Measurements from ENCODE around the gene TIAM2. TPM values are rescaled to one million over a fixed set of nuclear protein-coding genes. Genes with fewer than 3 reads are reported as not detected.
A peak's percentile ranks its signal among the peaks of the same experiment; 100 is the strongest.

Gene TIAM2
- total and polyA plus RNA-seq, 2 experiments from 2014 or later, result 5.5 to 16.9 TPM

DNA sequence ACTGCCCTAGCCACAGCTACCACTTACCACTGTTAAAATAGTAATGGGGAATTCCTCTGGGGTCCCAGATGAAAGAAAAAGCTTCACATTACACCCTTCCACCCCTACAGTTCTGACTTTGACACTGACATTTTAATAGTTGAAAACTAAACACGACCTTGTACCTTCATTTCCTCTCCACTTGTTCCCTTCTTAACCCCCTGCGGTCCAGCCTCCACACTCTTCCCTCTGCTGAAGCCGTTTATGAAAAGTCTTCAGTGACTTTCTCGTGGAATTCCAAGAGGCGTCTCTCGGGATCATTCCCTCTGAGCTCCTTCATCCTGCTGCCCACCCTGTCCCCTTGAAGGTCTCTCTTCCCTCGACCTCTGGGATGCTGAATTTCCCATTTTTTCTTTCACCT lies 36.6 kb upstream of the TIAM2 start:
- Histone ChIP-seq H4K20me1 (ENCODE audit: insufficient read depth, poor library complexity, severe bottlenecking) (no peaks in the 10 kb centered on the region), H3K9me2 (replicated peaks; ENCODE audit: insufficient read depth) (no peaks in the 10 kb centered on the region), H3K4me3 (no peak overlapping the region), H2AFZ (no peak overlapping the region), H3K9me3 (ENCODE audit: low read depth) (no peaks in the 10 kb centered on the region), H3K27ac (no peak overlapping the region), H3K4me2 (no peak overlapping the region), H3K4me1 (ENCODE audit: insufficient read depth) (peaks cover 15% of the 10 kb centered on the region), H3K36me3 (replicated peaks; ENCODE audit: insufficient read depth, low read depth) (no peaks in the 10 kb centered on the region), H3K27me3 (no peaks in the 10 kb centered on the region), H3K79me2 (no peaks in the 10 kb centered on the region)
- WGBS (ENCODE audit: low lambda C conversion rate, missing lambda C conversion rate), result 80% methylated on average over 7 of the region's 7 CpGs
- no peak for TF ChIP-seq EZH2phosphoT487 (IDR thresholded peaks at IDR 0.05; ENCODE audit: low read depth, severe bottlenecking, unreplicated experiment)
- TF ChIP-seq, protein P1, sequence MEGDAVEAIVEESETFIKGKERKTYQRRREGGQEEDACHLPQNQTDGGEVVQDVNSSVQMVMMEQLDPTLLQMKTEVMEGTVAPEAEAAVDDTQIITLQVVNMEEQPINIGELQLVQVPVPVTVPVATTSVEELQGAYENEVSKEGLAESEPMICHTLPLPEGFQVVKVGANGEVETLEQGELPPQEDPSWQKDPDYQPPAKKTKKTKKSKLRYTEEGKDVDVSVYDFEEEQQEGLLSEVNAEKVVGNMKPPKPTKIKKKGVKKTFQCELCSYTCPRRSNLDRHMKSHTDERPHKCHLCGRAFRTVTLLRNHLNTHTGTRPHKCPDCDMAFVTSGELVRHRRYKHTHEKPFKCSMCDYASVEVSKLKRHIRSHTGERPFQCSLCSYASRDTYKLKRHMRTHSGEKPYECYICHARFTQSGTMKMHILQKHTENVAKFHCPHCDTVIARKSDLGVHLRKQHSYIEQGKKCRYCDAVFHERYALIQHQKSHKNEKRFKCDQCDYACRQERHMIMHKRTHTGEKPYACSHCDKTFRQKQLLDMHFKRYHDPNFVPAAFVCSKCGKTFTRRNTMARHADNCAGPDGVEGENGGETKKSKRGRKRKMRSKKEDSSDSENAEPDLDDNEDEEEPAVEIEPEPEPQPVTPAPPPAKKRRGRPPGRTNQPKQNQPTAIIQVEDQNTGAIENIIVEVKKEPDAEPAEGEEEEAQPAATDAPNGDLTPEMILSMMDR (IDR thresholded peaks at IDR 0.05; ENCODE audit: poor library complexity), result no peak
- TF ChIP-seq EZH2 (IDR thresholded peaks at IDR 0.05; ENCODE audit: borderline replicate concordance), result no peak
- no peak for DNase-seq (ENCODE audit: low spot score)

DNA sequence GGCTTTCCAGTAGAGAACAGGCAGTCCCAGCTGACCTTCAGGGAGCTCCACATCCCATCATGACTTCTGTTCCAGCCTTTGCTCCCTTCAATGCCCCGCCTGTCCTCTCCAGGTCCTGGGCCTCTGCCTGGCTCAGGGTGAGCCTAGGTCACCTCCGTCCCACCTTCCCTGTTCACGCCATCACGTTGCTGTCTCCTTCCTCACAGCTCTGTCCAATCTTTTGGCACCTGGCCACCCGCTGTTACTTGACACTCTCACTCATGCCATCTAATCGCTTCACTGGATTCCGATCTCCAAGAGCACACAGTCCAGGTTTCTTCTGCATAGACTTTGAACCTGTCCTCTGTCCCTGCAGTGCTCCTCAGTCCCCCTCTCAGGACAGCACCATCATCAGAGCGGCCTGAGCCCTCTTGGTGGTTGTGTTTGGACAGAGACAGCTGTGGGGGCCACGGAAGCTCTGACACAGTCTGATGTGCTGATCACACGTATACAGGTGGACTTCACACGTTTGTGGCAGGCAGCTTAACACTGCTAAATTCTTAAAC lies 34.7 kb upstream of the TIAM2 start:
- Histone ChIP-seq H3K4me2 (no peak overlapping the region), H3K9me2 (replicated peaks; ENCODE audit: insufficient read depth) (no peaks in the 10 kb centered on the region), H2AFZ (no peak overlapping the region), H3K79me2 (no peaks in the 10 kb centered on the region), H3K4me1 (ENCODE audit: insufficient read depth) (peaks cover 15% of the 10 kb centered on the region), H3K9me3 (ENCODE audit: low read depth) (no peaks in the 10 kb centered on the region), H3K27ac (peak overlapping the region; percentile 46), H3K4me3 (no peak overlapping the region), H3K36me3 (replicated peaks; ENCODE audit: insufficient read depth, low read depth) (no peaks in the 10 kb centered on the region), H3K27me3 (no peaks in the 10 kb centered on the region), H4K20me1 (ENCODE audit: insufficient read depth, poor library complexity, severe bottlenecking) (no peaks in the 10 kb centered on the region)
- DNase-seq (ENCODE audit: low spot score), result peak; percentile 55
- no peak for TF ChIP-seq EZH2phosphoT487 (IDR thresholded peaks at IDR 0.05; ENCODE audit: low read depth, severe bottlenecking, unreplicated experiment)
- TF ChIP-seq, protein P1 (IDR thresholded peaks at IDR 0.05; ENCODE audit: poor library complexity), result no peak
- TF ChIP-seq EZH2 (IDR thresholded peaks at IDR 0.05; ENCODE audit: borderline replicate concordance), result no peak
- 87% methylated on average over 11 of the region's 11 CpGs for WGBS (ENCODE audit: low lambda C conversion rate, missing lambda C conversion rate)

DNA sequence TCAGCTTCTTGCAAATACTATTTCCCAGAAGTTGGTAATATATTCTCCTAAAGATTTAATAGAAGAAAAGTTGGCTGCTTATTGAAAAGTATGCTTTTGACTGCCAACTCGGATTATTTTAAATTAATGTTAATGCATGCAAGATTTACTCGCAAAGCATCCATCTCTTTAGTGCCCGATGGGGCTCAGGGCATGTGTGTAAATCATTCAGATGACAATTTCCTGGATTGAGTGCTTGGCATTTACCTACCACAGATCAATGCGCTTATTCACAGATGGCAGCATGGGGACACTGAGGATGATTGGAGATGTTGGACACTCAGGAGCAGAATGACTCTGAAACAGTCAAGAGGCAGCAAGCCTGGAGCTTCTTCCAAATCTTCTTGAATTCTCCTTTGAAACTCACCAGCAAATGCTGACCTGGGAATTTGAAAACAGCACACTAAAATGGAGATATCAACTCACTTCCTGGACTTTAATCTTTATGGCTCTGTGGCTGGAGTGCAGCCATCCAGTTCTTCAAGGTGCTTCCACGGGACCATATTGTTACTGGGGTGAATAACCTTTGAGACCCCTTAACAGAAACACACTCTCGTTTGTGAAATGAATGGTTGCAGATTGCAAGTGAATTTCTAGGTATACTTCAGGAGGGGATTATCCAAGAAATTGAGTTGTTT lies 34.1 kb upstream of the TIAM2 start:
- H3K79me2 ChIP-seq, result no peaks in the 10 kb centered on the region
- no peak for DNase-seq (ENCODE audit: low spot score)
- no peaks in the 10 kb centered on the region for H3K27me3 ChIP-seq
- H3K4me2 ChIP-seq, result no peak overlapping the region
- H3K4me1 ChIP-seq (ENCODE audit: insufficient read depth), result peaks cover 15% of the 10 kb centered on the region
- H3K9me2 ChIP-seq (replicated peaks; ENCODE audit: insufficient read depth), result no peaks in the 10 kb centered on the region
- WGBS (ENCODE audit: low lambda C conversion rate, missing lambda C conversion rate), result 77% methylated on average over 6 of the region's 6 CpGs
- H3K36me3 ChIP-seq (replicated peaks; ENCODE audit: insufficient read depth, low read depth), result no peaks in the 10 kb centered on the region
- peak overlapping the region; percentile 46 for H3K27ac ChIP-seq
- no peaks in the 10 kb centered on the region for H4K20me1 ChIP-seq (ENCODE audit: insufficient read depth, poor library complexity, severe bottlenecking)
- H2AFZ ChIP-seq, result no peak overlapping the region
- TF ChIP-seq, protein P1 (IDR thresholded peaks at IDR 0.05; ENCODE audit: poor library complexity), result no peak
- no peak for TF ChIP-seq EZH2phosphoT487 (IDR thresholded peaks at IDR 0.05; ENCODE audit: low read depth, severe bottlenecking, unreplicated experiment)
- no peak for TF ChIP-seq EZH2 (IDR thresholded peaks at IDR 0.05; ENCODE audit: borderline replicate concordance)
- no peak overlapping the region for H3K4me3 ChIP-seq
- H3K9me3 ChIP-seq (ENCODE audit: low read depth), result no peaks in the 10 kb centered on the region

All from hepatocyte (in vitro differentiated cells).